Heart left ventricle (tissue), 13 donors: ENCODE measurements around the gene OR4C5.

Experiments used
- POLR2A ChIP-seq, 2 donors: fragments of 450-650 bp; IDR thresholded peaks; one replicate each; pipeline ENCODE4 v1.6.1; 2017; ENCODE audit warnings: antibody characterized with exemption in 2 of 2, mild to moderate bottlenecking in 2 of 2, moderate library complexity in 2 of 2
- TF ChIP-seq, protein P1 (sequence below), 12 donors: fragments of 200-600 bp; sonication (generic) in 4 of 12; IDR thresholded peaks; one replicate each; pipeline versions ENCODE4 v1.5.0 to v1.8.0; 2018 to 2022; ENCODE audit warnings: antibody characterized with exemption in 12 of 12, mild to moderate bottlenecking in 5 of 12
- donor health status: ischemic (EF 13 %, LVEDD 7.1; RV severe dilation, severe dysfunction).
- donor health status: DM: no; HTN: yes; CAD: no.
- donor health status: DM: no; HTN: no; CAD: no.
- donor health status: ischemic (EF 25% LVEDD 6.9; RV normal size, moderate dysfunction).
- donor health status: ischemic (EF 25% LVEDD 5.7; RV mildly dilated, moderate dysfunction).
- donor health status: ischemic (EF 35%, LVEDD 5.7; RV mildly dilated, moderate dysfunction).
- donor health status: nonischemic (EF 11% LVEDD 7.7; RV severe dilation, severe dysfunction).
- donor health status: DM: yes; HTN: yes; CAD: no.
- donor health status: PGD.
- donor health status: ischemic (EF 29% LVEDD 5.4; RV normal size, mild dysfunction).
- donor health status: nonischemic (EF 23%, LVEDD 6.1; RV moderate dilation, normal function).

DNA sequence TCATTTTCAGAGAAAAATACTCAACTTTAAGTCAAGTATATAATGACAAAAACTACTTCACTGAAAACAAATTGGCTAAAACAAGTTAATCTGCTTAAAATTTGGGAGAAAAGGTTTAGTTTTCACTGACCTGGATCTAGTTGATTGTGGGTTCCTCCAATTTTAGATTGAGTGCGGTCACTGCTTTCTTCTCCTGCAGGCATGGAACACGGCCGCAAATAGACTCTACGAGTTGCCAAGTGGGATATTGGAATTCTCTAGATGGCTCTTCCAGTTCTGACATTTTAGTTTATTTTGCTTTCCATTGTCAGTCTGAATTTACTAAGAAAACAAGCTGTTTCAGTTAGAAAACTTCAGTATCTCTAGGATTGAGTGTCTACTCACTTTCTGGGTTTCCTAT lies 12.3 kb downstream of the OR4C5 start:
- TF ChIP-seq, protein P1, sequence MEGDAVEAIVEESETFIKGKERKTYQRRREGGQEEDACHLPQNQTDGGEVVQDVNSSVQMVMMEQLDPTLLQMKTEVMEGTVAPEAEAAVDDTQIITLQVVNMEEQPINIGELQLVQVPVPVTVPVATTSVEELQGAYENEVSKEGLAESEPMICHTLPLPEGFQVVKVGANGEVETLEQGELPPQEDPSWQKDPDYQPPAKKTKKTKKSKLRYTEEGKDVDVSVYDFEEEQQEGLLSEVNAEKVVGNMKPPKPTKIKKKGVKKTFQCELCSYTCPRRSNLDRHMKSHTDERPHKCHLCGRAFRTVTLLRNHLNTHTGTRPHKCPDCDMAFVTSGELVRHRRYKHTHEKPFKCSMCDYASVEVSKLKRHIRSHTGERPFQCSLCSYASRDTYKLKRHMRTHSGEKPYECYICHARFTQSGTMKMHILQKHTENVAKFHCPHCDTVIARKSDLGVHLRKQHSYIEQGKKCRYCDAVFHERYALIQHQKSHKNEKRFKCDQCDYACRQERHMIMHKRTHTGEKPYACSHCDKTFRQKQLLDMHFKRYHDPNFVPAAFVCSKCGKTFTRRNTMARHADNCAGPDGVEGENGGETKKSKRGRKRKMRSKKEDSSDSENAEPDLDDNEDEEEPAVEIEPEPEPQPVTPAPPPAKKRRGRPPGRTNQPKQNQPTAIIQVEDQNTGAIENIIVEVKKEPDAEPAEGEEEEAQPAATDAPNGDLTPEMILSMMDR (IDR thresholded peaks at IDR 0.05): no peak
- no peak for TF ChIP-seq POLR2A (IDR thresholded peaks at IDR 0.05)
